HCT116 (cell line): ENCODE results near the gene MTA3. TPM values are rescaled to one million over a fixed set of nuclear protein-coding genes. Genes with fewer than 3 reads are reported as not detected.

Experiments
- ATAC-seq: fragments of 200-7000 bp; cut with Tn5 transposase; 2 replicates; pipeline ENCODE4 v1.9.1; 2020; ENCODE audit warnings: mild to moderate bottlenecking, moderate library complexity
- BruUV-seq: library from RNA; stranded (reverse); fragments of 400-500 nt; replicated peaks from 2 replicates; lab custom pipeline; 2021; lab: Mats Ljungman, UMichigan
- CTCF ChIA-PET: fragments of 300-600 bp; sonication (Branson Sonifier 250); formaldehyde crosslinking; loops from one replicate; lab custom pipeline; 2021; ENCODE audit warnings: antibody characterized with exemption; lab: Charles Lee
- POLR2A ChIA-PET: fragments of 300-600, 350-600 bp; sonication (Branson Sonifier 250); formaldehyde crosslinking; loops from one replicate; lab custom pipeline; 2021; ENCODE audit warnings: antibody characterized with exemption; lab: Charles Lee
- RAD21 ChIA-PET, 2 experiments: fragments of 300-600 bp; sonication (Branson Sonifier 250); formaldehyde crosslinking; loops; one replicate each; lab custom pipeline; 2023; ENCODE audit warnings: low total read pairs in 2 of 2; ENCODE audit not compliant: uncharacterized antibody in 2 of 2, unreplicated experiment in 2 of 2, low non-redundant PET in 1 of 2; lab: Charles Lee
- DNase-seq: peaks from one replicate; pipeline ENCODE4 v3.0.0-alpha.2; 2010; ENCODE audit warnings: low read depth, low spot score
- H2AFZ ChIP-seq: fragments of 200-600 bp; shearing (Covaris generic), sonication (generic); 2 replicates; pipeline ENCODE4 v1.6.1; 2017; ENCODE audit warnings: low read depth, mixed run types, mixed read lengths, antibody characterized with exemption, low read length; ENCODE audit not compliant: poor library complexity, severe bottlenecking
- H3K27ac ChIP-seq: 2 replicates; pipeline ENCODE4 v1.5.1; 2012; ENCODE audit warnings: low read depth, low read length
- H3K27me3 ChIP-seq: fragments of 200-600 bp; sonication (generic); 2 replicates; pipeline ENCODE4 v1.6.1; 2016; ENCODE audit warnings: mixed run types, low read length, mixed read lengths; ENCODE audit not compliant: insufficient read depth
- H3K36me3 ChIP-seq, 2 experiments: fragments of 200-500 bp in 1 of 2; fragments of 200-600 bp in 1 of 2; sonication (Bioruptor generic) in 1 of 2; sonication (generic) in 1 of 2; 2 replicates each; pipeline versions ENCODE4 v1.5.1 to v1.6.1; 2014 to 2016; ENCODE audit warnings: low read length in 2 of 2, inconsistent platforms in 1 of 2, mixed read lengths in 1 of 2, mixed run types in 1 of 2; ENCODE audit not compliant: insufficient read depth in 2 of 2, control insufficient read depth in 1 of 2
- H3K4me1 ChIP-seq, 2 experiments: fragments of 200-600 bp in 1 of 2; sonication (generic) in 1 of 2; 2 replicates each; pipeline versions ENCODE4 v1.5.1 to v1.6.1; 2012 to 2017; ENCODE audit warnings: low read length in 2 of 2, inconsistent platforms in 1 of 2, mild to moderate bottlenecking in 1 of 2, mixed read lengths in 1 of 2, mixed run types in 1 of 2, moderate library complexity in 1 of 2; ENCODE audit not compliant: insufficient read depth in 2 of 2, control insufficient read depth in 1 of 2
- H3K4me2 ChIP-seq: fragments of 200-600 bp; sonication (generic); 2 replicates; pipeline ENCODE4 v1.6.1; 2017; ENCODE audit warnings: mixed run types, low read length, mixed read lengths
- H3K4me3 ChIP-seq, 2 experiments: fragments of 200-600 bp in 1 of 2; sonication (generic) in 1 of 2; replicated peaks in 1 of 2; 2 replicates each; pipeline ENCODE4 v1.5.1; 2011 to 2016; ENCODE audit warnings: low read length in 2 of 2, control low read depth in 1 of 2, low read depth in 1 of 2, mild to moderate bottlenecking in 1 of 2, mixed read lengths in 1 of 2, mixed run types in 1 of 2
- H3K79me2 ChIP-seq: fragments of 200-600 bp; sonication (generic); 2 replicates; pipeline ENCODE4 v1.6.1; 2017; ENCODE audit warnings: mild to moderate bottlenecking, mixed run types, low read length, moderate library complexity, mixed read lengths; ENCODE audit not compliant: insufficient read depth
- H3K9ac ChIP-seq: fragments of 200-600 bp; sonication (generic); 2 replicates; pipeline ENCODE4 v1.6.1; 2016; ENCODE audit warnings: low read length, mixed read lengths
- H3K9me2 ChIP-seq: fragments of 200-600 bp; sonication (generic), shearing (Covaris generic); 2 replicates; pipeline ENCODE4 v1.6.1; 2017; ENCODE audit warnings: mixed run types, mild to moderate bottlenecking, moderate library complexity; ENCODE audit not compliant: insufficient read depth
- H3K9me3 ChIP-seq, 2 experiments: fragments of 200-500 bp in 1 of 2; fragments of 200-600 bp in 1 of 2; sonication (Bioruptor generic) in 1 of 2; sonication (generic) in 1 of 2; 2 replicates each; pipeline ENCODE4 v1.6.1; 2014 to 2017; ENCODE audit warnings: low read length in 2 of 2, mixed read lengths in 2 of 2, inconsistent platforms in 1 of 2, low read depth in 1 of 2, mild to moderate bottlenecking in 1 of 2, mixed run types in 1 of 2, moderate library complexity in 1 of 2; ENCODE audit not compliant: control insufficient read depth in 1 of 2, insufficient read depth in 1 of 2
- H4K20me1 ChIP-seq: fragments of 200-600 bp; sonication (generic), shearing (Covaris generic); 2 replicates; pipeline ENCODE4 v1.6.1; 2017; ENCODE audit warnings: mixed run types, mild to moderate bottlenecking, moderate library complexity; ENCODE audit not compliant: insufficient read depth
- CBX3 ChIP-seq: IDR thresholded peaks from 2 replicates; pipeline ENCODE4 v1.6.1; 2012; ENCODE audit warnings: low read depth
- ELF1 ChIP-seq: IDR thresholded peaks from 2 replicates; pipeline ENCODE4 v1.6.1; 2012; ENCODE audit warnings: low read depth, borderline replicate concordance
- POLR2A ChIP-seq: IDR thresholded peaks from 2 replicates; pipeline ENCODE4 v1.7.0; 2011; ENCODE audit warnings: borderline replicate concordance; ENCODE audit not compliant: insufficient read depth, insufficient read length; ENCODE audit errors: extremely low read depth
- SIN3A ChIP-seq: IDR thresholded peaks from 2 replicates; pipeline ENCODE4 v1.6.1; 2012; ENCODE audit warnings: low read depth
- SP1 ChIP-seq: IDR thresholded peaks from 2 replicates; pipeline ENCODE4 v1.6.1; 2012; ENCODE audit warnings: low read depth
- ZFX ChIP-seq: fragments of 450-650 bp; IDR thresholded peaks from 2 replicates; pipeline ENCODE4 v1.6.1; 2017
- intact Hi-C: fragments of 100-400 bp; cut with micrococcal nuclease; formaldehyde crosslinking; loops from 2 replicates; pipeline ENCODE4 v1.10.0; 2022
- total RNA-seq: library from RNA; stranded (reverse); gene quantifications from one replicate; pipeline ENCODE4 v1.2.1, GENCODE V29; 2021; ENCODE audit not compliant: unreplicated experiment
- TF ChIP-seq, protein P1 (sequence below), 3 experiments: fragments of 200-600 bp in 1 of 3; sonication (generic) in 1 of 3; IDR thresholded peaks in 2 of 3; conservative IDR thresholded peaks in 1 of 3; 2 replicates each; pipeline ENCODE4 v1.5.1; 2012 to 2017; ENCODE audit warnings: low read depth in 2 of 3, low read length in 2 of 3, antibody characterized with exemption in 1 of 3, borderline replicate concordance in 1 of 3, control low read depth in 1 of 3, mild to moderate bottlenecking in 1 of 3, mixed read lengths in 1 of 3, mixed run types in 1 of 3, moderate library complexity in 1 of 3; ENCODE audit not compliant: insufficient read depth in 1 of 3
- TF ChIP-seq, protein P2 (sequence below): IDR thresholded peaks from 2 replicates; pipeline ENCODE4 v1.6.1; 2011; ENCODE audit warnings: mild to moderate bottlenecking, low read length, moderate library complexity; ENCODE audit not compliant: insufficient replicate concordance; ENCODE audit errors: extremely low read depth

The MTA3 gene
- total RNA-seq, 1 experiment from 2014 or later: 46.3 TPM

DNA sequence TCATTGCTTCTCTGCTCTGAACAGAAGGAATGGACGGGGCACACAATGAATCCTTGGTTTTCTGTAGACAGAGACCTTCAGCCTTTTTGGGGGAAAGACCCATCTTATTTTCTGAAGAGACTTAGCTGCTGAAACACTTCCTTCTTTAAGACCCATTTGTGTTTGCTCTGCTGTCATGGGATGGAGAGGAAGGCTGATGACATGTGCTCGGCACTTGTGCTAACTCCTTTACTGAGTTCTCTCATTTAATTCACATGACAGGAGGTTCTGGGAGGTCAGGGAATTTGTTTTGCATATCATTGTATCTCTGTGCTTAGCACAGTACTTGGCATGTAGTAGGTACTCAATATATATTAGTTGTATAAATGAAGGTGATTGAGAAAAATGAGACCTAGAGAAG lies 156.5 kb downstream of the MTA3 start (continued):
- TF ChIP-seq, protein P1, sequence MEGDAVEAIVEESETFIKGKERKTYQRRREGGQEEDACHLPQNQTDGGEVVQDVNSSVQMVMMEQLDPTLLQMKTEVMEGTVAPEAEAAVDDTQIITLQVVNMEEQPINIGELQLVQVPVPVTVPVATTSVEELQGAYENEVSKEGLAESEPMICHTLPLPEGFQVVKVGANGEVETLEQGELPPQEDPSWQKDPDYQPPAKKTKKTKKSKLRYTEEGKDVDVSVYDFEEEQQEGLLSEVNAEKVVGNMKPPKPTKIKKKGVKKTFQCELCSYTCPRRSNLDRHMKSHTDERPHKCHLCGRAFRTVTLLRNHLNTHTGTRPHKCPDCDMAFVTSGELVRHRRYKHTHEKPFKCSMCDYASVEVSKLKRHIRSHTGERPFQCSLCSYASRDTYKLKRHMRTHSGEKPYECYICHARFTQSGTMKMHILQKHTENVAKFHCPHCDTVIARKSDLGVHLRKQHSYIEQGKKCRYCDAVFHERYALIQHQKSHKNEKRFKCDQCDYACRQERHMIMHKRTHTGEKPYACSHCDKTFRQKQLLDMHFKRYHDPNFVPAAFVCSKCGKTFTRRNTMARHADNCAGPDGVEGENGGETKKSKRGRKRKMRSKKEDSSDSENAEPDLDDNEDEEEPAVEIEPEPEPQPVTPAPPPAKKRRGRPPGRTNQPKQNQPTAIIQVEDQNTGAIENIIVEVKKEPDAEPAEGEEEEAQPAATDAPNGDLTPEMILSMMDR (IDR thresholded peaks at IDR 0.05 in 2 of 3, conservative IDR thresholded peaks at IDR 0.05 in 1 of 3; ENCODE audit: borderline replicate concordance in 1 of 3, insufficient read depth in 1 of 3, low read depth in 2 of 3, low read length in 2 of 3): no peak
- TF ChIP-seq POLR2A (no peak), CBX3 (no peak), ELF1 (no peak), ZFX (no peak), SIN3A (no peak)
- TF ChIP-seq, protein P2, sequence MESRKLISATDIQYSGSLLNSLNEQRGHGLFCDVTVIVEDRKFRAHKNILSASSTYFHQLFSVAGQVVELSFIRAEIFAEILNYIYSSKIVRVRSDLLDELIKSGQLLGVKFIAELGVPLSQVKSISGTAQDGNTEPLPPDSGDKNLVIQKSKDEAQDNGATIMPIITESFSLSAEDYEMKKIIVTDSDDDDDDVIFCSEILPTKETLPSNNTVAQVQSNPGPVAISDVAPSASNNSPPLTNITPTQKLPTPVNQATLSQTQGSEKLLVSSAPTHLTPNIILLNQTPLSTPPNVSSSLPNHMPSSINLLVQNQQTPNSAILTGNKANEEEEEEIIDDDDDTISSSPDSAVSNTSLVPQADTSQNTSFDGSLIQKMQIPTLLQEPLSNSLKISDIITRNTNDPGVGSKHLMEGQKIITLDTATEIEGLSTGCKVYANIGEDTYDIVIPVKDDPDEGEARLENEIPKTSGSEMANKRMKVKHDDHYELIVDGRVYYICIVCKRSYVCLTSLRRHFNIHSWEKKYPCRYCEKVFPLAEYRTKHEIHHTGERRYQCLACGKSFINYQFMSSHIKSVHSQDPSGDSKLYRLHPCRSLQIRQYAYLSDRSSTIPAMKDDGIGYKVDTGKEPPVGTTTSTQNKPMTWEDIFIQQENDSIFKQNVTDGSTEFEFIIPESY: no peak

DNA sequence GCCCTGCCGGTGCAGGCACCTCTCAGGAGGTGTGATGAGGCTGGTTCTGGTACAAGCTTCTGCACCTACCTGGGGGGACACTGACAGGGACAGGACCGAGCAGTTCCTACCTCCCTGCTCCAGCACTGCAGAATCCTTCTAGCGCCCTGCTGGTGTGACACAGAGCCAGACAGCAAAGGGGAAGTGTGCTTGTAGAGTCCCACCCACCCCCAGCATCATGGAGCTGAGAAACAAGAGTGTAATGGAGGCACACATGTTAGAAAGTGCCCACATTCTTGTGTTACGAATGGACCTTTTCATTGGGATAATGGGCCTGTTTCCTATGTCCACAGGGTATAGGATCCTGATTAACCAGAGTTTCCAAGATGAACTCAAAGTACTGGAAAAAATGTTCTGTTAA lies 157.2 kb downstream of the MTA3 start:
- Histone ChIP-seq H3K4me3 (no peak overlapping the region), H3K4me2 (no peak overlapping the region), H3K9ac (no peak overlapping the region), H3K9me3 (0 out of 4 replicates have a peak, but pooled peaks cover 0 to 3% of the 10 kb centered on the region in 2 experiments), H3K79me2 (no peaks in the 10 kb centered on the region), H3K36me3 (no peaks in the 10 kb centered on the region), H3K4me1 (no peaks in the 10 kb centered on the region), H3K27ac (no peak overlapping the region), H2AFZ (no peak overlapping the region), H3K9me2 (no peaks in the 10 kb centered on the region), H3K27me3 (no peaks in the 10 kb centered on the region), H4K20me1 (no peaks in the 10 kb centered on the region)
- DNase-seq: no peak
- intact Hi-C loops: no loop called here
- BruUV-seq: no TSS peak
- CTCF ChIA-PET: no interaction called here
- TF ChIP-seq SIN3A (no peak), SP1 (no peak)
- RAD21 ChIA-PET: no interaction called here
- no peak for ATAC-seq
- POLR2A ChIA-PET: no interaction called here
